GM19351 (cell line): ENCODE results near the gene BIVM.

ENCODE experiments used
- ATAC-seq: cut with Tn5 transposase; IDR thresholded peaks from one replicate; pipeline ENCODE4 v1.9.1; 2021; ENCODE audit warnings: mild to moderate bottlenecking, moderate library complexity; ENCODE audit not compliant: unreplicated experiment

The BIVM gene

DNA sequence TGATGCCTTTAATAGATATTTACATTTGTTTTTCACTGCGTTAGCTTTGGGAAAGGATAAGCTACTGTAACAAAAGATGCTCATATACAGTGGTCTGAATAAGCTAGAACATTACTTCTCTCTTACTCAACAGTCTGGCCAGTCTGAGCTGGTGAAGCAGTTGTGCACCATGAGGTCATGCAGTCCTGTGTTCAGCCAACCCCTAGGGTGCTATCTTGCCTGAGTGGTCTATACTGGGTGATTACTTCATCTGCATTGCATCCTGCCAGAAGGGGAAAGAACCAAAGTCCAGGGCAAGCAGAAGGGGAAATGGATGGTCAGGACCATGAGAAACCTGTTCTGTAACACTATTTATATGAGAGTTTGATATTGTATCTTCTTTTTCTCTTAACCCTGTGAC is 78.4 kb downstream of the BIVM start:
- ATAC-seq = no peak

GRCh38 chr13:102878481-102878880 is 79.6 kb downstream of the BIVM start:
- ATAC-seq = no peak

DNA sequence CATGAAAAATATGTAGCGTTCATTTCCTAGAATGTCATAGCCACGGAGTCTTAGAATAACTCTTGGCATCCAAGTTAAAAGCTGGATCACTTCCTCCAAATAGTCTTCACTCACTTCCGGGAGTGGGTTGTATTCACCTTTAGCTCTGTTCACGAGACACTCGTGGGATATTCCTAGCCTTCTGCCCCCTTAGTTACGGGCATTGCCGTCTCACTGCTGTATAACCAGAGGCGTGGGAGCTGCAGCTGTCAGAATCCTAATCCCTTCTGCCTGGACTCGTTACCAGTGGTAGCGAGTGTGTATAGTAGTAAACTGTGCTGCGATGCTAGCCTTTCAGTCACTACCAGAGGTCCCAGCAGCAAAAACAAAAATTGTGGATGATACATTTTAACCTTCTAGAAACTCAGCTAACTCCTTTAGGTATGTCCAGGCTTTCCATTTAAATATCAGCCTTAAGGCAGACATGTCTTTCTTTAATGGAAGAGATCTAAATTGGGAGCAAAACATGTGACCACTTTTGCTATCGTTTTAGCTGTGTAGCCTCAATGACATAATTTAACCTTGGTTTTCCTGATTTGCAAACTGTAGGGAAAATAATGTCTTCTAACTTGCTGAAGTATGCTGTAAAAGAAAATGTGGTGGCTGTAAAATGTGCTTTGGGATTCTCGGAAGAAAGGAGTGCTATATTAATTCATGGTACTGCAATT is 81.0 kb downstream of the BIVM start:
- no peak for ATAC-seq

- ATAC-seq = no peak
Observed at GRCh38 chr13:102881819-102882686, 83.1 kb downstream of the BIVM start.
